Measurements from ENCODE around the gene TRIM66.

GRCh38 chr11:8723711-8724110, 41.2 kb upstream of the TRIM66 start:
- no peak for TF ChIP-seq MAX (IDR thresholded peaks at IDR 0.05)
- no peak for TF ChIP-seq YY1 (IDR thresholded peaks at IDR 0.05; ENCODE audit: low read depth)
- no peak for TF ChIP-seq ZBTB7A (IDR thresholded peaks at IDR 0.05; ENCODE audit: low read depth)
- TF ChIP-seq RAD21 (IDR thresholded peaks at IDR 0.05; ENCODE audit: low read depth), result no peak
- TF ChIP-seq TAF1 (IDR thresholded peaks at IDR 0.05; ENCODE audit: low read depth), result no peak
- TF ChIP-seq CREB1 (IDR thresholded peaks at IDR 0.05; ENCODE audit: low read depth), result no peak
